AG09309 (cell line): ENCODE results near the gene GOLGA6D.
"Not testable (repeated sequence)": the region's sequence is repeated elsewhere in the genome, so short reads cannot be mapped to it uniquely, and the experiment has no call there.

Source experiments
- DNase-seq: peaks from one replicate; pipeline ENCODE4 v3.0.0-alpha.2; 2010; ENCODE audit warnings: low read depth
- H3K4me3 ChIP-seq: 2 replicates; pipeline ENCODE4 v1.5.1; 2011; ENCODE audit warnings: mild to moderate bottlenecking, low read depth, low read length, moderate library complexity; ENCODE audit not compliant: control insufficient read depth
- CTCF ChIP-seq: IDR thresholded peaks from 2 replicates; pipeline ENCODE4 v1.5.1; 2011; ENCODE audit warnings: mild to moderate bottlenecking, low read depth, low read length, inconsistent platforms; ENCODE audit not compliant: insufficient read depth, control insufficient read depth; ENCODE audit errors: missing control alignments

The GOLGA6D gene

GRCh38 chr15:75321711-75322110 is 39.1 kb downstream of the GOLGA6D start:
- no peak for DNase-seq
- H3K4me3 ChIP-seq: no peak overlapping the region
- no peak for TF ChIP-seq CTCF

- TF ChIP-seq CTCF: no peak
- DNase-seq: no peak
These were observed 43.3 kb downstream of the GOLGA6D start for GRCh38 chr15:75325922-75326321.

GRCh38 chr15:75327005-75327404 is 44.4 kb downstream of the GOLGA6D start:
- TF ChIP-seq CTCF: no peak
- no peak for DNase-seq

More at GRCh38 chr15:75325922-75326321, 43.3 kb downstream of the GOLGA6D start:
- H3K4me3 ChIP-seq: no peak overlapping the region

GRCh38 chr15:75327491-75327890 is 44.9 kb downstream of the GOLGA6D start:
- no peak for TF ChIP-seq CTCF
- H3K4me3 ChIP-seq: no peak overlapping the region
- DNase-seq: no peak

More at GRCh38 chr15:75327005-75327404, 44.4 kb downstream of the GOLGA6D start:
- H3K4me3 ChIP-seq: no peak overlapping the region

GRCh38 chr15:75328493-75329314 is 46.1 kb downstream of the GOLGA6D start:
- no peak for TF ChIP-seq CTCF

GRCh38 chr15:75329571-75329970 is 46.9 kb downstream of the GOLGA6D start:
- no peak for DNase-seq
- no peak overlapping the region for H3K4me3 ChIP-seq
- TF ChIP-seq CTCF: no peak

More at GRCh38 chr15:75328493-75329314, 46.1 kb downstream of the GOLGA6D start:
- no peak for DNase-seq
- no peak overlapping the region for H3K4me3 ChIP-seq

GRCh38 chr15:75332093-75332492 is 49.5 kb downstream of the GOLGA6D start:
- DNase-seq, H3K4me3 ChIP-seq: not testable (repeated sequence)

- DNase-seq, H3K4me3 ChIP-seq: not testable (repeated sequence)
These were observed 51.2 kb downstream of the GOLGA6D start for GRCh38 chr15:75333654-75334419.
